Esophagus mucosa (tissue), 1 donor: ENCODE data around the gene NPHS1. TPM values are rescaled to one million over a fixed set of nuclear protein-coding genes. Genes with fewer than 3 reads are reported as not detected.
"Not testable (repeated sequence)": the region's sequence is repeated elsewhere in the genome, so short reads cannot be mapped to it uniquely, and the experiment has no call there.

ENCODE experiments used
- ATAC-seq: fragments of 200-7000 bp; cut with Tn5 transposase; one replicate; pipeline ENCODE4 v1.9.1; 2020
- total RNA-seq: library from RNA; stranded (reverse); gene quantifications from one replicate; pipeline ENCODE4 v1.2.4, GENCODE V29; 2023
- donor health status: DM: yes; HTN: yes; CAD: no.

NPHS1 gene
- total RNA-seq, 1 donor from 2014 or later: not detected

GRCh38 chr19:35872180-35872579, 19.9 kb upstream of the NPHS1 start:
- ATAC-seq: no peak

- no peak for ATAC-seq
These were observed 19.3 kb upstream of the NPHS1 start for GRCh38 chr19:35871611-35872010.

GRCh38 chr19:35870798-35871197, 18.5 kb upstream of the NPHS1 start:
- ATAC-seq: no peak

GRCh38 chr19:35870124-35870736, 17.9 kb upstream of the NPHS1 start:
- ATAC-seq: not testable (repeated sequence)

GRCh38 chr19:35869327-35870123, 17.2 kb upstream of the NPHS1 start:
- peak; percentile 64 for ATAC-seq

GRCh38 chr19:35868823-35869326, 16.6 kb upstream of the NPHS1 start:
- ATAC-seq: no peak

- peak; percentile 65 for ATAC-seq
These were observed 16.0 kb upstream of the NPHS1 start, which contains the start of gene APLP1 for GRCh38 chr19:35868172-35868822. APLP1 (plus strand) TSS chr19:35868574; CDS start chr19:35868637, 63 bp downstream.

- no peak for ATAC-seq
These were observed 10.7 kb upstream of the NPHS1 start for GRCh38 chr19:35863018-35863417.

GRCh38 chr19:35862528-35862927, 10.2 kb upstream of the NPHS1 start:
- ATAC-seq: no peak

GRCh38 chr19:35861640-35862160, 9.4 kb upstream of the NPHS1 start:
- ATAC-seq: no peak

GRCh38 chr19:35860818-35861639, 8.7 kb upstream of the NPHS1 start:
- no peak for ATAC-seq

- ATAC-seq: no peak
These were observed 8.1 kb upstream of the NPHS1 start for GRCh38 chr19:35860436-35860817.

GRCh38 chr19:35859414-35859813, 7.1 kb upstream of the NPHS1 start:
- ATAC-seq: no peak

- no peak for ATAC-seq
These were observed 6.0 kb upstream of the NPHS1 start for GRCh38 chr19:35858311-35858710.

GRCh38 chr19:35856546-35857149, 4.3 kb upstream of the NPHS1 start, which contains the start of gene KIRREL2:
KIRREL2 (plus strand) TSS chr19:35856911; CDS start chr19:35857120, 209 bp downstream.
- no peak for ATAC-seq

- no peak for ATAC-seq
These were observed 893 bp upstream of the NPHS1 start for GRCh38 chr19:35853038-35853756.

- ATAC-seq: no peak
These were observed 883 bp downstream of the NPHS1 start for GRCh38 chr19:35851213-35852028.

GRCh38 chr19:35848919-35849505, 3.3 kb downstream of the NPHS1 start:
- no peak for ATAC-seq

GRCh38 chr19:35848486-35848885, 3.8 kb downstream of the NPHS1 start:
- no peak for ATAC-seq

GRCh38 chr19:35847911-35848310, 4.4 kb downstream of the NPHS1 start:
- no peak for ATAC-seq
